Fibroblast of peridontal ligament (primary cell): ENCODE measurements around the gene RTN4RL2.
A peak's percentile ranks its signal among the peaks of the same experiment; 100 is the strongest.

Source experiments
- DNase-seq: peaks from one replicate; pipeline ENCODE4 v3.0.0-alpha.2; 2010; ENCODE audit errors: extremely low read depth

Gene RTN4RL2

GRCh38 chr11:57460022-57460757 is at the start of gene RTN4RL2:
RTN4RL2 (plus strand) TSS chr11:57460528; CDS start chr11:57460866, 338 bp downstream.
- DNase-seq = peak; percentile 29

GRCh38 chr11:57413681-57414080 is 46.6 kb upstream of the RTN4RL2 start:
- DNase-seq = no peak

- DNase-seq = no peak
Measured at GRCh38 chr11:57414612-57415212, 45.6 kb upstream of the RTN4RL2 start.

- no peak for DNase-seq
Measured at GRCh38 chr11:57416436-57416835, 43.9 kb upstream of the RTN4RL2 start.

- DNase-seq = peak; percentile 92
Measured at GRCh38 chr11:57417056-57417455, 43.3 kb upstream of the RTN4RL2 start.

GRCh38 chr11:57418131-57418530 is 42.2 kb upstream of the RTN4RL2 start:
- no peak for DNase-seq

GRCh38 chr11:57419146-57419545 is 41.2 kb upstream of the RTN4RL2 start:
- DNase-seq = no peak

- no peak for DNase-seq
Measured at GRCh38 chr11:57421066-57421465, 39.3 kb upstream of the RTN4RL2 start.

- DNase-seq = no peak
Measured at GRCh38 chr11:57421805-57422204, 38.5 kb upstream of the RTN4RL2 start.

GRCh38 chr11:57422669-57423068 is 37.7 kb upstream of the RTN4RL2 start:
- no peak for DNase-seq

GRCh38 chr11:57424137-57424791 is 36.1 kb upstream of the RTN4RL2 start:
- DNase-seq = no peak

- peak; percentile 68 for DNase-seq
Measured at GRCh38 chr11:57424792-57425564, 35.4 kb upstream of the RTN4RL2 start.

- peak; percentile 42 for DNase-seq
Measured at GRCh38 chr11:57425565-57426438, 34.5 kb upstream of the RTN4RL2 start.

GRCh38 chr11:57426439-57426928 is 33.8 kb upstream of the RTN4RL2 start:
- no peak for DNase-seq

GRCh38 chr11:57426929-57427726 is 33.2 kb upstream of the RTN4RL2 start, which contains the start of gene SLC43A3:
SLC43A3 (minus strand) TSS chr11:57427121; CDS start chr11:57426172, 949 bp downstream.
- DNase-seq = peak; percentile 98

GRCh38 chr11:57427727-57428082 is 32.6 kb upstream of the RTN4RL2 start:
- peak; percentile 95 for DNase-seq

- DNase-seq = no peak
Measured at GRCh38 chr11:57428643-57429042, 31.7 kb upstream of the RTN4RL2 start.

GRCh38 chr11:57429946-57430345 is 30.4 kb upstream of the RTN4RL2 start:
- no peak for DNase-seq

- no peak for DNase-seq
Measured at GRCh38 chr11:57430952-57431351, 29.4 kb upstream of the RTN4RL2 start.

- DNase-seq = no peak
Measured at GRCh38 chr11:57432149-57432561, 28.2 kb upstream of the RTN4RL2 start.
